ENCODE data around the gene SERPINA10. TPM values are rescaled to one million over a fixed set of nuclear protein-coding genes. Genes with fewer than 3 reads are reported as not detected.

SERPINA10 gene, protein sequence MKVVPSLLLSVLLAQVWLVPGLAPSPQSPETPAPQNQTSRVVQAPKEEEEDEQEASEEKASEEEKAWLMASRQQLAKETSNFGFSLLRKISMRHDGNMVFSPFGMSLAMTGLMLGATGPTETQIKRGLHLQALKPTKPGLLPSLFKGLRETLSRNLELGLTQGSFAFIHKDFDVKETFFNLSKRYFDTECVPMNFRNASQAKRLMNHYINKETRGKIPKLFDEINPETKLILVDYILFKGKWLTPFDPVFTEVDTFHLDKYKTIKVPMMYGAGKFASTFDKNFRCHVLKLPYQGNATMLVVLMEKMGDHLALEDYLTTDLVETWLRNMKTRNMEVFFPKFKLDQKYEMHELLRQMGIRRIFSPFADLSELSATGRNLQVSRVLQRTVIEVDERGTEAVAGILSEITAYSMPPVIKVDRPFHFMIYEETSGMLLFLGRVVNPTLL
- total RNA-seq, result under 1 TPM; 0.48 to 0.74 TPM

DNA sequence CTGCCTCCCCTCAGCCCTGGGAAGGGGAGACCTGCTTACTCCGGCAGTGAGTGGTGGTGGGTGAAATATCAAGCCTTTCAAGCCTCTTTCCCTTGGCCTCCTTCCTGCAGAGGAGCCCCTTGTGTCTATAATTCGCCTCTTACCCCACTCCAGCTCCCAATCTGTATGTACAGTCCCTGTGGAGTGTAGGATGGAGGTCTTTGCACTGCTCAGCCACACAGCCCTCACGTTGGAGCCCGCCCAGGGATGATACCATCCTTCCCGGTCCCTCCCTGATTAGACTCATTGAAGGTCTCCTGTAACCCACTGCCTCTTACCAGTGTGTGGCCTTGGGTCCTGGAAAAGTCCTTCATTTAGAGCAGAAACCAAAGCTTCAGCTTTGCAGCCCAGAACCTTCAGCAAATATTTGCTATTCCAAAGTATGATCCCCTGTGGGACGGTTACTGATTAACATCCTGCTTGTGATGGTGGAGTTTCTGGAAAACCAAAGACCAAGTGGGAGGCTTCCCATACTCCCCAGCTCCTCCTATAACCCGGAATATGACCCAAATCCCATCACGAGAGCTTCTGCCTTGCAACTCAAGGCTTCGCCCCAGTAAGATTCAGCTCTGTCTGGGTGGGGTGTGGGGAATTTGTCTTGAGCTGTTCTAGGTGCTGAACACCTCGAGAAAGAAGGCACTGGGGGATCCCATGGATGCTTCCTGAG is at the start of gene SERPINA10:
Gene SERPINA10, minus strand, starts transcription at position 397 of the 706 bp plus-strand sequence. CDS start 2,675 bp downstream, outside the sequence.
- Histone ChIP-seq H3K27me3 (no peaks in the 10 kb centered on the region), H3K4me3 (no peak within 1 kb of the TSS), H3K9ac (ENCODE audit: low read depth in 2 of 2, low read length in 2 of 2) (no peak within 1 kb of the TSS), H3K27ac (no peak within 1 kb of the TSS), H3K9me3 (no peaks in the 10 kb centered on the region), H3K4me1 (no peaks in the 10 kb centered on the region), H3K36me3 (no peaks in the 10 kb centered on the region)
- no peak for DNase-seq
- TF ChIP-seq, protein P1, sequence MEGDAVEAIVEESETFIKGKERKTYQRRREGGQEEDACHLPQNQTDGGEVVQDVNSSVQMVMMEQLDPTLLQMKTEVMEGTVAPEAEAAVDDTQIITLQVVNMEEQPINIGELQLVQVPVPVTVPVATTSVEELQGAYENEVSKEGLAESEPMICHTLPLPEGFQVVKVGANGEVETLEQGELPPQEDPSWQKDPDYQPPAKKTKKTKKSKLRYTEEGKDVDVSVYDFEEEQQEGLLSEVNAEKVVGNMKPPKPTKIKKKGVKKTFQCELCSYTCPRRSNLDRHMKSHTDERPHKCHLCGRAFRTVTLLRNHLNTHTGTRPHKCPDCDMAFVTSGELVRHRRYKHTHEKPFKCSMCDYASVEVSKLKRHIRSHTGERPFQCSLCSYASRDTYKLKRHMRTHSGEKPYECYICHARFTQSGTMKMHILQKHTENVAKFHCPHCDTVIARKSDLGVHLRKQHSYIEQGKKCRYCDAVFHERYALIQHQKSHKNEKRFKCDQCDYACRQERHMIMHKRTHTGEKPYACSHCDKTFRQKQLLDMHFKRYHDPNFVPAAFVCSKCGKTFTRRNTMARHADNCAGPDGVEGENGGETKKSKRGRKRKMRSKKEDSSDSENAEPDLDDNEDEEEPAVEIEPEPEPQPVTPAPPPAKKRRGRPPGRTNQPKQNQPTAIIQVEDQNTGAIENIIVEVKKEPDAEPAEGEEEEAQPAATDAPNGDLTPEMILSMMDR (IDR thresholded peaks at IDR 0.05), result no peak
- intact Hi-C loops (cut with DNase I), result no loop called here

DNA sequence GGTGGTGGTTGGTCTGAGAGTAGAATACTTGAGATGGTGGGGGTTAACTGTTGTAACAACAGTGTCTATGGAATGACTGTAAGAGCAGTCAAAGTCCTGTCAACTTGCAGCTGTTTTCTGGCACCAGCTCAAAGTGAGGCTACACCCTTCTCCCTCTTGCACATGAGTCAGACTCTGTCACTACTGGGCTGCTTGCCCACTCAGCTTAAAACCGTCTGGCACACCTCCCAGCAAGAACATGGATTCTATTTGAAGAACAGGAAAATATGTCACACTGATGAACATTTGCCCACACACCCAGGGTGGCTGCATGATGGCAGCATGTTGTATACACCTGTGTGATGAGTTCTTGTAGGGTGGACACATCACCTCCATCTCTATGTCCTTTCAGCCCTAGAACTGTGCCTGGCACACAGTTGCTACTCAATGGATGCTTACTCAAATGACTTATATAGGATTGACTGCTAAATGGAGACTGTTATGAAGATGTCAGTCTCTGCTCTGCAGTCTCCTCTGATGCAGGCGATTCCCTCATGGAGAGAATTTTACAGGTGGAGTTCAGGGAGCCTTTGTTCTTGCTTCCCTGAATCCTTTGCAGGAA is 49.4 kb upstream of the SERPINA10 start:
- intact Hi-C loops (cut with DNase I), result no loop called here
- peak; percentile 94 for DNase-seq
- peak overlapping the region; percentile 72 for H3K27ac ChIP-seq

DNA sequence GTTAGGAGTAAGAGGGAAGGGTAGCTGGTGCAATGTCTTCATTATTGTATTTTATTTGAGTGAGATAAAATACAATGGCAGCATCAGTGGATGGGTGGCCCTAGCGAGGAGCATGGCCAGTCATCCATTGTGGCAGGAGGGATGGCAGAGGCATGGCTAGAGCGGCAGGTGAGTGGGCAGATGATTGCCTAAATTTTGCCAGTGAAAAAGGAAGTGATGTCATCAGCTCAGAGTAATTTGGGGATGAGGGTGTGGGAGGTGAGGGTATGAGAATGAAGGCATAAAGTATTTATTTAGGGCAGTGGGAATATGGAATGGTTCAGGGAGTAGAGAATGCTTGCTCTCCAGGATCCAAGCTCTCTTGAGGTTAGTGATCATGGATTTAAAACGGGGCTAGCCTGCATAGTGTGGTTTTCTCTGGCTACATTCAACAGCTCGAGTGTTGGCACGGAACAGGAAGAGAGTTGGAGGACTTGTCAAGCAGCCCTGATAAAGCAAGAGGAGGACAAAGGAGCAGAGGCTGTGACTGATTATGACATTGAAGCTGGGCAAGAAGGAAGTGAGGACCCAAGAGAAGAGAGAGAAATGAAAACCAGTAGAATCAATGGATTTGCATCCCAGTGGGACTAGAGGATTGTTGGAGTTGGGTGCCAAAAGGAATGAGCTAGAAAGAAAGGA is 48.7 kb upstream of the SERPINA10 start:
- H3K9me3 ChIP-seq, result no peaks in the 10 kb centered on the region
- no peak for DNase-seq
- H3K36me3 ChIP-seq, result no peaks in the 10 kb centered on the region
- H3K4me3 ChIP-seq, result no peak overlapping the region
- TF ChIP-seq, protein P1 (IDR thresholded peaks at IDR 0.05), result no peak
- H3K27me3 ChIP-seq, result no peaks in the 10 kb centered on the region
- peak overlapping the region; percentile 72 for H3K27ac ChIP-seq
- no peaks in the 10 kb centered on the region for H3K4me1 ChIP-seq
- intact Hi-C loops (cut with DNase I), result no loop called here
- H3K9ac ChIP-seq (ENCODE audit: low read depth in 2 of 2, low read length in 2 of 2), result peak overlapping the region in 1 of 2 donors; percentile 31

More for the DNA sequence above, 49.4 kb upstream of the SERPINA10 start:
- no peaks in the 10 kb centered on the region for H3K36me3 ChIP-seq
- no peaks in the 10 kb centered on the region for H3K9me3 ChIP-seq
- TF ChIP-seq, protein P1 (IDR thresholded peaks at IDR 0.05), result no peak
- H3K4me3 ChIP-seq, result no peak overlapping the region
- no peaks in the 10 kb centered on the region for H3K4me1 ChIP-seq
- H3K27me3 ChIP-seq, result no peaks in the 10 kb centered on the region
- H3K9ac ChIP-seq (ENCODE audit: low read depth in 2 of 2, low read length in 2 of 2), result no peak overlapping the region

DNA sequence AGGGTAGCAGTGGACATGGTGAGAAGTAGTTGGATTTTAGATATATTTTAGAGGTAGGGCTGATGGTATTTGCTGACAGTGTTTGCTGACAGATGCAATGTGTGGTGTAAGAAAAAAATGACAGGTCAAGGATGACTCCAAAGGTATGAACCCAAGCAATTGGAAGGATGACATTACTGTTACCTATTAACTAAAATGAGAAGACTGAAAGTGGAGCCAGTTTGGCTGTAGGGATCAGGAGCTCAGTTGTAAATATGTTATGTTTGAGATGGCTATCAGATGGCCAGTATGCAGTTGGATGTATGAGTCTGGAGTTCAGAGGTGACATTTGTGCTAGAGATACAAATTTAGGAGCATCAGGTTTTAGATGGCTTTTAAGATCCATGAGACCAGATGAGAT is 47.5 kb upstream of the SERPINA10 start:
- H3K27ac ChIP-seq, result no peak overlapping the region
- TF ChIP-seq, protein P1 (IDR thresholded peaks at IDR 0.05), result no peak
- H3K9ac ChIP-seq (ENCODE audit: low read depth in 2 of 2, low read length in 2 of 2), result no peak overlapping the region
- H3K4me1 ChIP-seq, result no peaks in the 10 kb centered on the region
- DNase-seq, result no peak
- intact Hi-C loops (cut with DNase I), result no loop called here
- H3K9me3 ChIP-seq, result no peaks in the 10 kb centered on the region
- H3K27me3 ChIP-seq, result no peaks in the 10 kb centered on the region
- no peak overlapping the region for H3K4me3 ChIP-seq
- no peaks in the 10 kb centered on the region for H3K36me3 ChIP-seq

DNA sequence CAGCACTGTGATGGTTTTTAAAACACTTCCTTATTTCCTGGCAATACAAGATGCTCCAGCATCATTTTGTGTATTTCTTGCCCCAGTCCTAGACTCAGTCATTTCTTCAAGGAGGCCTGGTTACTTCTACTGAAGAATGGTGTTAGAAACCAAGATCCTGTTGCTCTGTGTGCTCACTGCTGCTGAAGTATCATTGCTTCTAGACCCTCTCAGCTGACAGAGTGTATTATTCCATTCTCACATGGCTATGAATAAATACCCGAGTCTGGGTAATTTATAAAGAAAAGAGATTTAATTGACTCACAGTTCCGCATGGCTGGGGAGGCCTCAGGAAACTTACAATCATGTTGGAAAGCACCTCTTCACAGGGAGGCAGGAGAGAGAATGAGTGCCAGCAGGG is 45.0 kb upstream of the SERPINA10 start:
- Histone ChIP-seq H3K4me3 (no peak overlapping the region), H3K27me3 (no peaks in the 10 kb centered on the region), H3K27ac (no peak overlapping the region), H3K9ac (ENCODE audit: low read depth in 2 of 2, low read length in 2 of 2) (no peak overlapping the region), H3K36me3 (no peaks in the 10 kb centered on the region), H3K4me1 (no peaks in the 10 kb centered on the region), H3K9me3 (no peaks in the 10 kb centered on the region)
- intact Hi-C loops (cut with DNase I), result no loop called here
- no peak for DNase-seq
- TF ChIP-seq, protein P1 (IDR thresholded peaks at IDR 0.05), result no peak

All from colonic mucosa (tissue), 4 donors.